GM12878 (cell line): ENCODE results near the gene PLA2G15. TPM values are rescaled to one million over a fixed set of nuclear protein-coding genes. Genes with fewer than 3 reads are reported as not detected.

Source experiments
- BHLHE40 ChIP-seq, 2 experiments: fragments of 450-650 bp in 1 of 2; IDR thresholded peaks; 2 replicates each; pipeline ENCODE4 v1.6.1; 2011 to 2017; ENCODE audit warnings: low read depth in 2 of 2, borderline replicate concordance in 1 of 2, improper control_type of control experiment in 1 of 2, low read length in 1 of 2, mild to moderate bottlenecking in 1 of 2
- CREB1 ChIP-seq: IDR thresholded peaks from 2 replicates; pipeline ENCODE4 v1.6.1; 2012; ENCODE audit warnings: low read depth, mild to moderate bottlenecking, inconsistent platforms
- E2F8 ChIP-seq: fragments of 450-650 bp; IDR thresholded peaks from 2 replicates; pipeline ENCODE4 v1.6.1; 2018; ENCODE audit warnings: mild to moderate bottlenecking, low read depth, moderate library complexity; ENCODE audit not compliant: partially characterized antibody
- HCFC1 ChIP-seq: fragments of 150-350 bp; IDR thresholded peaks from 2 replicates; pipeline ENCODE4 v1.6.1; 2014; ENCODE audit warnings: low read length
- PBX3 ChIP-seq: IDR thresholded peaks from 2 replicates; pipeline ENCODE4 v1.6.1; 2011; ENCODE audit warnings: mild to moderate bottlenecking, low read depth, low read length, moderate library complexity; ENCODE audit not compliant: insufficient replicate concordance
- RELB ChIP-seq: fragments of 450-650 bp; IDR thresholded peaks from 2 replicates; pipeline ENCODE4 v1.6.1; 2017; ENCODE audit warnings: low read depth, mild to moderate bottlenecking, moderate library complexity
- RFX5 ChIP-seq: IDR thresholded peaks from 2 replicates; pipeline ENCODE4 v1.6.1; 2011; ENCODE audit warnings: low read depth, low read length, improper control_type of control experiment
- RUNX3 ChIP-seq: IDR thresholded peaks from 2 replicates; pipeline ENCODE4 v1.6.1; 2012; ENCODE audit warnings: low read length, inconsistent platforms
- SPI1 ChIP-seq: IDR thresholded peaks from 2 replicates; pipeline ENCODE4 v1.6.1; 2011; ENCODE audit warnings: low read depth, mild to moderate bottlenecking, low read length, moderate library complexity, borderline replicate concordance; ENCODE audit not compliant: insufficient read depth
- ZBTB40 ChIP-seq: fragments of 450-650 bp; IDR thresholded peaks from 2 replicates; pipeline ENCODE4 v1.6.1; 2016; ENCODE audit warnings: mild to moderate bottlenecking, moderate library complexity, borderline replicate concordance
- ZNF384 ChIP-seq: IDR thresholded peaks from 2 replicates; pipeline ENCODE4 v1.6.1; 2012; ENCODE audit warnings: low read depth, mild to moderate bottlenecking, low read length, improper control_type of control experiment, borderline replicate concordance
- ZNF687 ChIP-seq: fragments of 450-650 bp; IDR thresholded peaks from 2 replicates; pipeline ENCODE4 v1.6.1; 2017; ENCODE audit warnings: mild to moderate bottlenecking, moderate library complexity
- polyA plus RNA-seq, 11 experiments: library from polyadenylated mRNA; depleted of rRNA in 4 of 11; unstranded in 6 of 11; stranded (reverse) in 5 of 11; fragments of >200 nt; fragmentation: Nextera tagmentation in 4 of 11; fragmentation: Illumina TruSeq in 1 of 11; extraction: Ambion mirVana in 4 of 11; extraction: Trizol in 1 of 11; gene quantifications; 1 replicate in 1 of 11; 2 replicates in 10 of 11; pipeline versions ENCODE4 v1.2.1 to v1.2.3, GENCODE V29; 2011 to 2016; ENCODE audit warnings: inconsistent platforms in 2 of 11, missing spikeins in 2 of 11, low read depth in 1 of 11
- total RNA-seq, 4 experiments: library from RNA; depleted of rRNA in 3 of 4; stranded (reverse); fragments of >200 nt in 3 of 4; fragmentation: Illumina TruSeq in 1 of 4; extraction: Trizol in 1 of 4; gene quantifications; 2 replicates each; pipeline versions ENCODE4 v1.2.1 to v1.2.3, GENCODE V29; 2013 to 2021

Gene PLA2G15
- total and polyA plus RNA-seq, 10 of the 15 experiments (the other 5 are each of a cell fraction or from before 2014, with no cell fraction given) = 0.31 to 9.4 (median 6.8) TPM

- TF ChIP-seq ZNF687 (peak; percentile 73), HCFC1 (no peak; the same call in 1 of the 2 replicates), RUNX3 (peak; percentile 54; the same call in 1 of the 2 replicates), BHLHE40 (IDR thresholded peaks at IDR 0.05; ENCODE audit: borderline replicate concordance in 1 of 2, low read depth in 2 of 2, low read length in 1 of 2) (no peak; a peak in 1 of 4 replicates), PBX3 (peak; percentile 85), E2F8 (no peak), RFX5 (0 out of 2 replicates have a peak, but pooled peaks have one; percentile 58), ZNF384 (no peak), RELB (peak; percentile 47; the same call in 1 of the 2 replicates), SPI1 (no peak), CREB1 (0 out of 2 replicates have a peak, but pooled peaks have one; percentile 52), ZBTB40 (peak; percentile 57; the same call in 1 of the 2 replicates)
Observed at GRCh38 chr16:68237243-68238028, 7.7 kb upstream of the PLA2G15 start (continued).
